HEK293T (cell line): ENCODE results near the gene KRTCAP2.

ENCODE experiments used
- BHLHE40 ChIP-seq: fragments of 450-650 bp; IDR thresholded peaks from 2 replicates; pipeline ENCODE4 v1.6.1; 2016; ENCODE audit warnings: mild to moderate bottlenecking, moderate library complexity, borderline replicate concordance
- CTBP1 ChIP-seq: fragments of 450-650 bp; IDR thresholded peaks from 2 replicates; pipeline ENCODE4 v1.6.1; 2016; ENCODE audit warnings: borderline replicate concordance
- FOXK2 ChIP-seq: fragments of 450-650 bp; IDR thresholded peaks from 2 replicates; pipeline ENCODE4 v1.6.1; 2016; ENCODE audit warnings: mild to moderate bottlenecking
- FOXM1 ChIP-seq: fragments of 450-650 bp; IDR thresholded peaks from 2 replicates; pipeline ENCODE4 v1.6.1; 2017; ENCODE audit warnings: mild to moderate bottlenecking, borderline replicate concordance
- L3MBTL2 ChIP-seq: fragments of 450-650 bp; conservative IDR thresholded peaks from 2 replicates; pipeline ENCODE4 v1.6.1; 2016; ENCODE audit warnings: mild to moderate bottlenecking
- SP1 ChIP-seq: fragments of 450-650 bp; IDR thresholded peaks from 2 replicates; pipeline ENCODE4 v1.6.1; 2017
- TARDBP ChIP-seq: fragments of 450-650 bp; IDR thresholded peaks from 2 replicates; pipeline ENCODE4 v1.6.1; 2016
- ZNF384 ChIP-seq: fragments of 450-650 bp; IDR thresholded peaks from 2 replicates; pipeline ENCODE4 v1.6.1; 2016
- TF ChIP-seq, protein P1 (sequence below): fragments of 450-650 bp; IDR thresholded peaks from 2 replicates; pipeline ENCODE4 v1.6.1; 2016

GRCh38 chr1:155170806-155171205 lies 2.3 kb downstream of the KRTCAP2 start:
- TF ChIP-seq CTBP1: no peak
- TF ChIP-seq, protein P1, sequence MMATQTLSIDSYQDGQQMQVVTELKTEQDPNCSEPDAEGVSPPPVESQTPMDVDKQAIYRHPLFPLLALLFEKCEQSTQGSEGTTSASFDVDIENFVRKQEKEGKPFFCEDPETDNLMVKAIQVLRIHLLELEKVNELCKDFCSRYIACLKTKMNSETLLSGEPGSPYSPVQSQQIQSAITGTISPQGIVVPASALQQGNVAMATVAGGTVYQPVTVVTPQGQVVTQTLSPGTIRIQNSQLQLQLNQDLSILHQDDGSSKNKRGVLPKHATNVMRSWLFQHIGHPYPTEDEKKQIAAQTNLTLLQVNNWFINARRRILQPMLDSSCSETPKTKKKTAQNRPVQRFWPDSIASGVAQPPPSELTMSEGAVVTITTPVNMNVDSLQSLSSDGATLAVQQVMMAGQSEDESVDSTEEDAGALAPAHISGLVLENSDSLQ: no peak
- no peak for TF ChIP-seq BHLHE40
- no peak for TF ChIP-seq FOXK2
- TF ChIP-seq L3MBTL2: no peak
- no peak for TF ChIP-seq FOXM1
- no peak for TF ChIP-seq TARDBP
- TF ChIP-seq ZNF384: no peak
- TF ChIP-seq SP1: no peak
